Common myeloid progenitor, CD34-positive (primary cell): ENCODE measurements around the gene DUSP1.
A peak's percentile ranks its signal among the peaks of the same experiment; 100 is the strongest.

Experiments used
- CTCF ChIA-PET: fragments of 350-600 bp; sonication (Branson Sonifier 250); formaldehyde crosslinking; loops from one replicate; lab custom pipeline; 2021; ENCODE audit warnings: antibody characterized with exemption; lab: Charles Lee
- POLR2A ChIA-PET: fragments of 350-600 bp; sonication (Branson Sonifier 250); formaldehyde crosslinking; loops from one replicate; lab custom pipeline; 2021; ENCODE audit warnings: antibody characterized with exemption; lab: Charles Lee
- DNase-seq, 3 donors: peaks; one replicate each; pipeline versions ENCODE4 v3.0.0 to v3.0.0-alpha.2; 2013
- H3K27ac ChIP-seq, 2 experiments: 1 replicate in 1 of 2; 2 replicates in 1 of 2; pipeline ENCODE4 v1.7.0; 2013; ENCODE audit warnings: inconsistent platforms in 2 of 2, low read length in 2 of 2, mild to moderate bottlenecking in 2 of 2, low read depth in 1 of 2, moderate library complexity in 1 of 2; ENCODE audit not compliant: severe bottlenecking in 2 of 2, insufficient read depth in 1 of 2, poor library complexity in 1 of 2
- H3K27me3 ChIP-seq, 5 experiments: replicated peaks in 2 of 5; 1 replicate in 3 of 5; 2 replicates in 2 of 5; pipeline versions ENCODE4 v1.6.1 to v1.7.0; 2013; ENCODE audit warnings: low read length in 4 of 5, mild to moderate bottlenecking in 2 of 5, moderate library complexity in 2 of 5, inconsistent platforms in 1 of 5; ENCODE audit not compliant: insufficient read depth in 5 of 5, control insufficient read depth in 4 of 5
- H3K36me3 ChIP-seq, 4 experiments: 1 replicate in 2 of 4; 2 replicates in 2 of 4; pipeline versions ENCODE4 v1.6.1 to v1.7.0; 2013; ENCODE audit warnings: low read length in 3 of 4, control low read depth in 1 of 4, mild to moderate bottlenecking in 1 of 4; ENCODE audit not compliant: control insufficient read depth in 4 of 4, insufficient read depth in 4 of 4
- H3K4me1 ChIP-seq, 4 experiments: 1 replicate in 3 of 4; 2 replicates in 1 of 4; pipeline versions ENCODE4 v1.6.1 to v1.7.1; 2013; ENCODE audit warnings: low read length in 3 of 4, mild to moderate bottlenecking in 3 of 4, control low read depth in 1 of 4, inconsistent platforms in 1 of 4, moderate library complexity in 1 of 4; ENCODE audit not compliant: control insufficient read depth in 4 of 4, insufficient read depth in 4 of 4; ENCODE audit errors: control extremely low read depth in 1 of 4
- H3K4me3 ChIP-seq, 7 experiments: 1 replicate in 4 of 7; 2 replicates in 3 of 7; pipeline versions ENCODE4 v1.5.1 to v1.7.0; 2013; ENCODE audit warnings: mild to moderate bottlenecking in 7 of 7, low read length in 6 of 7, moderate library complexity in 6 of 7, inconsistent platforms in 2 of 7, low read depth in 2 of 7, control low read depth in 1 of 7; ENCODE audit not compliant: insufficient read depth in 4 of 7, control insufficient read depth in 1 of 7; ENCODE audit errors: extremely low read depth in 1 of 7
- H3K9me3 ChIP-seq, 5 experiments: 1 replicate in 4 of 5; 2 replicates in 1 of 5; pipeline versions ENCODE4 v1.6.1 to v1.7.1; 2013; ENCODE audit warnings: low read length in 4 of 5, mild to moderate bottlenecking in 2 of 5, inconsistent platforms in 1 of 5, low read depth in 1 of 5, moderate library complexity in 1 of 5; ENCODE audit not compliant: control insufficient read depth in 4 of 5, insufficient read depth in 2 of 5; ENCODE audit errors: control extremely low read depth in 1 of 5
- WGBS: methylation state at CpG from one replicate; pipeline ENCODE4 v1.1.5; 2013; ENCODE audit not compliant: insufficient coverage; 5-methylcytosine and 5-hydroxymethylcytosine counted together

Gene DUSP1

GRCh38 chr5:172805018-172805683, 34.2 kb upstream of the DUSP1 start:
- Histone ChIP-seq H3K36me3 (no peaks in the 10 kb centered on the region), H3K27me3 (no peaks in the 10 kb centered on the region), H3K4me3 (no peak overlapping the region), H3K4me1 (peaks cover 0 to 18% (median 10%) of the 10 kb centered on the region in 4 experiments), H3K9me3 (peaks cover 0 to 5% (median 0%) of the 10 kb centered on the region in 5 experiments), H3K27ac (no peak overlapping the region)
- WGBS = 95% methylated on average over 2 of the region's 3 CpGs
- ChIA-PET POLR2A (interaction anchor here (1.4 kb wide), 1 partner anchor 33 kb away, joined by 5 read pairs; no protein-coding TSS in a partner anchor), CTCF (interaction anchor here (1.0 kb wide), 1 partner anchor 31 kb away, joined by 3 read pairs; no protein-coding TSS in a partner anchor)
- DNase-seq = no peak

- Histone ChIP-seq H3K27me3 (no peaks in the 10 kb centered on the region), H3K4me3 (peak overlapping the region in 1 of 7 experiments; percentile 14), H3K36me3 (no peaks in the 10 kb centered on the region), H3K9me3 (no peaks in the 10 kb centered on the region), H3K4me1 (peaks cover 0 to 40% (median 12%) of the 10 kb centered on the region in 4 experiments), H3K27ac (peak overlapping the region in 1 of 2 experiments; percentile 81)
- ChIA-PET POLR2A (interaction anchor here (1.1 kb wide), 1 partner anchor 31 kb away, joined by 3 read pairs; no protein-coding TSS in a partner anchor), CTCF (interaction anchor here (1.1 to 1.8 kb wide), 2 partner anchors 30 to 91 kb away, joined by 3 to 4 read pairs; no protein-coding TSS in a partner anchor)
- 60% methylated on average over 1 of the region's 4 CpGs for WGBS
- DNase-seq = peak; percentile 68 to 92 (median 85)
Observed at GRCh38 chr5:172802567-172803176, 31.7 kb upstream of the DUSP1 start.

GRCh38 chr5:172802112-172802511, 31.1 kb upstream of the DUSP1 start:
- Histone ChIP-seq H3K9me3 (no peaks in the 10 kb centered on the region), H3K36me3 (no peaks in the 10 kb centered on the region), H3K4me1 (peaks cover 0 to 41% (median 8%) of the 10 kb centered on the region in 4 experiments), H3K4me3 (no peak overlapping the region), H3K27me3 (no peaks in the 10 kb centered on the region), H3K27ac (peak overlapping the region in 1 of 2 experiments; percentile 81)
- ChIA-PET POLR2A (no interaction called here), CTCF (no interaction called here)
- no CpG with 5 or more reads among the region's 2 CpGs for WGBS
- DNase-seq = peak in 2 of 3 donors; percentile 57 to 73

- ChIA-PET POLR2A (no interaction called here), CTCF (interaction anchor here (2.0 kb wide), 2 partner anchors 10 to 23 kb away, joined by 9 to 10 read pairs; no protein-coding TSS in a partner anchor)
- Histone ChIP-seq H3K36me3 (no peaks in the 10 kb centered on the region), H3K9me3 (no peaks in the 10 kb centered on the region), H3K4me3 (no peak overlapping the region), H3K4me1 (peaks cover 0 to 43% (median 5%) of the 10 kb centered on the region in 4 experiments), H3K27ac (no peak overlapping the region), H3K27me3 (no peaks in the 10 kb centered on the region)
- DNase-seq = no peak
- 94% methylated on average over 3 of the region's 4 CpGs for WGBS
Observed at GRCh38 chr5:172801179-172801671, 30.2 kb upstream of the DUSP1 start.

GRCh38 chr5:172800088-172800551, 29.1 kb upstream of the DUSP1 start:
- Histone ChIP-seq H3K27ac (no peak overlapping the region), H3K36me3 (no peaks in the 10 kb centered on the region), H3K9me3 (no peaks in the 10 kb centered on the region), H3K4me1 (peaks cover 0 to 49% (median 5%) of the 10 kb centered on the region in 4 experiments), H3K4me3 (no peak overlapping the region), H3K27me3 (no peaks in the 10 kb centered on the region)
- WGBS = 90% methylated on average over 13 of the region's 16 CpGs
- peak in 2 of 3 donors; percentile 68 to 74 for DNase-seq
- CTCF ChIA-PET = interaction anchor here (0.6 to 2.0 kb wide), 9 partner anchors 9 to 46 kb away, joined by 3 to 10 read pairs (median 3); no protein-coding TSS in a partner anchor
- POLR2A ChIA-PET = interaction anchor here (0.6 kb wide), 1 partner anchor 22 kb away, joined by 3 read pairs; no protein-coding TSS in a partner anchor

GRCh38 chr5:172799416-172799815, 28.4 kb upstream of the DUSP1 start:
- no peaks in the 10 kb centered on the region for H3K9me3 ChIP-seq
- H3K27me3 ChIP-seq = no peaks in the 10 kb centered on the region
- DNase-seq = no peak
- ChIA-PET CTCF (interaction anchor here (0.6 to 2.0 kb wide), 7 partner anchors 8 to 47 kb away, joined by 3 to 10 read pairs (median 3); no protein-coding TSS in a partner anchor), POLR2A (no interaction called here)
- no peak overlapping the region for H3K4me3 ChIP-seq
- WGBS = 95% methylated on average over 6 of the region's 6 CpGs
- no peaks in the 10 kb centered on the region for H3K36me3 ChIP-seq
- peaks cover 0 to 51% (median 5%) of the 10 kb centered on the region in 4 experiments for H3K4me1 ChIP-seq
- no peak overlapping the region for H3K27ac ChIP-seq
